Measurements from ENCODE around the gene SKAP1.

GRCh38 chr17:48285614-48286013 is 144.4 kb downstream of the SKAP1 start:
- no peak for TF ChIP-seq POLR2A (IDR thresholded peaks at IDR 0.05; ENCODE audit: low read length)
- no peak for TF ChIP-seq GATA1 (IDR thresholded peaks at IDR 0.05; ENCODE audit: low read depth, low read length)

Measured in erythroblast (primary cell).